BLaER1 (cell line): ENCODE results near the gene VPS39.
A peak's percentile ranks its signal among the peaks of the same experiment; 100 is the strongest.

ENCODE experiments used
- H3K27ac ChIP-seq: shearing (Covaris generic); formaldehyde crosslinking; 2 replicates; pipeline ENCODE4 v1.8.1; 2022
- H3K27me3 ChIP-seq: shearing (Covaris generic); formaldehyde crosslinking; 2 replicates; pipeline ENCODE4 v1.8.1; 2022
- H3K36me3 ChIP-seq: shearing (Covaris generic); formaldehyde crosslinking; 2 replicates; pipeline ENCODE4 v1.8.1; 2022
- H3K4me1 ChIP-seq: shearing (Covaris generic); formaldehyde crosslinking; 2 replicates; pipeline ENCODE4 v1.8.1; 2022
- H3K4me2 ChIP-seq: shearing (Covaris generic); formaldehyde crosslinking; 2 replicates; pipeline ENCODE4 v1.8.1; 2022
- H3K4me3 ChIP-seq: shearing (Covaris generic); formaldehyde crosslinking; 2 replicates; pipeline ENCODE4 v1.8.1; 2022
- H3K9ac ChIP-seq: shearing (Covaris generic); formaldehyde crosslinking; 2 replicates; pipeline ENCODE4 v1.8.1; 2022
- H3K9me3 ChIP-seq: shearing (Covaris generic); formaldehyde crosslinking; 2 replicates; pipeline ENCODE4 v1.8.1; 2022
- H4K20me1 ChIP-seq: shearing (Covaris generic); formaldehyde crosslinking; 2 replicates; pipeline ENCODE4 v1.8.1; 2022
- Cebpa-rat ChIP-seq: shearing (Covaris generic); IDR thresholded peaks from 2 replicates; pipeline ENCODE4 v1.8.1; 2022

The VPS39 gene

GRCh38 chr15:42226648-42227047 lies 18.5 kb upstream of the VPS39 start:
- no peak overlapping the region for H3K27ac ChIP-seq
- no peak overlapping the region for H3K4me2 ChIP-seq
- TF ChIP-seq Cebpa-rat: no peak
- H3K4me1 ChIP-seq: no peaks in the 10 kb centered on the region
- peaks cover 96% of the 10 kb centered on the region for H3K36me3 ChIP-seq
- H3K9me3 ChIP-seq: no peaks in the 10 kb centered on the region
- no peaks in the 10 kb centered on the region for H4K20me1 ChIP-seq
- no peak overlapping the region for H3K9ac ChIP-seq
- no peaks in the 10 kb centered on the region for H3K27me3 ChIP-seq
- no peak overlapping the region for H3K4me3 ChIP-seq

GRCh38 chr15:42220216-42220615 lies 12.1 kb upstream of the VPS39 start:
- TF ChIP-seq Cebpa-rat: no peak
- no peaks in the 10 kb centered on the region for H3K9me3 ChIP-seq
- peaks cover 82% of the 10 kb centered on the region for H3K36me3 ChIP-seq
- no peak overlapping the region for H3K4me3 ChIP-seq
- H3K4me2 ChIP-seq: no peak overlapping the region
- H3K9ac ChIP-seq: no peak overlapping the region
- no peak overlapping the region for H3K27ac ChIP-seq
- H3K27me3 ChIP-seq: no peaks in the 10 kb centered on the region
- peaks cover 11% of the 10 kb centered on the region; the same call in 1 of the 2 replicates for H3K4me1 ChIP-seq
- H4K20me1 ChIP-seq: no peaks in the 10 kb centered on the region

DNA sequence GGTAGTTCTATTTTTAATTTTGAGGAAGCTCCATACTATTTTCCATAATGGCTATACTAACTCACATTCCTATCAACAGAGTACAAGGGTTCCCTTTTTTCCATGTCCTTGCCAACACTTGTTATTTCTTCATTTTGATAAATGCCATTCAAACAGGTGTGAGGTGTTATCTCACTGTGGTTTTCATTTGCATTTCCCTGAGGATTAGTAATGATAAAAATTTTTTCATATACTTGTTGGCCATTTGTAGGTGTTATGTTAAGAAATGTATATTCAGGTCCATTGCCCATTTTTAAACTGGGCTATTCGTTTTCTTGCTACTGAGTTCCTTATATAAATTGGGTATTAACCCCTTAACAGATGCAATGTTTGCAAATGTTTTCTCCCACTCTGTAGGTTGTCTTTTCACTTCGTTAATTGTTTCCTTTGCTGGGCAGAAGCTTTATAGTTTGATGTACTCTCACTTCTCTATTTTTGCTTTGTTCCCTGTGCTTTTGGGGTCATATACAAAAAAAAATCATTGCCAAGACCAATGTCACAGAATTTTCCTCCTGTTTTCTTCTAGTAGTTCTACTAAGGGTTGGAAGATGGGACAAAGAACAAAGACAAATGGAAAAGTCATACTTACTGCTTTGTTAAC lies 11.0 kb upstream of the VPS39 start:
- Histone ChIP-seq H3K4me1 (peaks cover 11% of the 10 kb centered on the region; the same call in 1 of the 2 replicates), H4K20me1 (no peaks in the 10 kb centered on the region; the same call in 1 of the 2 replicates), H3K36me3 (peaks cover 82% of the 10 kb centered on the region), H3K27me3 (no peaks in the 10 kb centered on the region), H3K27ac (no peak overlapping the region), H3K4me3 (no peak overlapping the region), H3K9me3 (no peaks in the 10 kb centered on the region), H3K4me2 (no peak overlapping the region), H3K9ac (no peak overlapping the region)
- no peak for TF ChIP-seq Cebpa-rat

DNA sequence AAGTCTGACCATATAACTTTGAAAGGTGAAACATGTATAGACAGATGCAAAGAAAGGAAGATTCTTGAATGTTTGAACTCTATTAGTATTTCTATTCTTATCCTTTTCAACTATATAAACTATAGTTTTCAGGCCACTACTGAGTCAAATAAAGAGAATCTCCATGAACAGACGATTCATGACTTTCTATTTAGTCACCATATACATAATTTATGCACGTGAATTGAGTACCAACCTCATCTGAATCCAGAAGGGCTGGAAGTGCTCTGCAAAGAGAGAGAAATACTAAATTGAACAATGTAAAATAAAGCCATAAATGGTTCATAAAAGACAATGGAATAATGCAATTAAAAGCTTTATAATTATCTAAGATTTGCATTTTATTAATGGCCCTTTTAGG lies 9.5 kb upstream of the VPS39 start:
- no peak overlapping the region for H3K27ac ChIP-seq
- no peak overlapping the region for H3K4me3 ChIP-seq
- no peaks in the 10 kb centered on the region for H3K9me3 ChIP-seq
- no peaks in the 10 kb centered on the region; the same call in 1 of the 2 replicates for H4K20me1 ChIP-seq
- no peak overlapping the region for H3K9ac ChIP-seq
- no peaks in the 10 kb centered on the region for H3K27me3 ChIP-seq
- H3K36me3 ChIP-seq: peaks cover 81% of the 10 kb centered on the region
- no peak for TF ChIP-seq Cebpa-rat
- H3K4me1 ChIP-seq: peaks cover 11% of the 10 kb centered on the region; the same call in 1 of the 2 replicates
- no peak overlapping the region for H3K4me2 ChIP-seq

DNA sequence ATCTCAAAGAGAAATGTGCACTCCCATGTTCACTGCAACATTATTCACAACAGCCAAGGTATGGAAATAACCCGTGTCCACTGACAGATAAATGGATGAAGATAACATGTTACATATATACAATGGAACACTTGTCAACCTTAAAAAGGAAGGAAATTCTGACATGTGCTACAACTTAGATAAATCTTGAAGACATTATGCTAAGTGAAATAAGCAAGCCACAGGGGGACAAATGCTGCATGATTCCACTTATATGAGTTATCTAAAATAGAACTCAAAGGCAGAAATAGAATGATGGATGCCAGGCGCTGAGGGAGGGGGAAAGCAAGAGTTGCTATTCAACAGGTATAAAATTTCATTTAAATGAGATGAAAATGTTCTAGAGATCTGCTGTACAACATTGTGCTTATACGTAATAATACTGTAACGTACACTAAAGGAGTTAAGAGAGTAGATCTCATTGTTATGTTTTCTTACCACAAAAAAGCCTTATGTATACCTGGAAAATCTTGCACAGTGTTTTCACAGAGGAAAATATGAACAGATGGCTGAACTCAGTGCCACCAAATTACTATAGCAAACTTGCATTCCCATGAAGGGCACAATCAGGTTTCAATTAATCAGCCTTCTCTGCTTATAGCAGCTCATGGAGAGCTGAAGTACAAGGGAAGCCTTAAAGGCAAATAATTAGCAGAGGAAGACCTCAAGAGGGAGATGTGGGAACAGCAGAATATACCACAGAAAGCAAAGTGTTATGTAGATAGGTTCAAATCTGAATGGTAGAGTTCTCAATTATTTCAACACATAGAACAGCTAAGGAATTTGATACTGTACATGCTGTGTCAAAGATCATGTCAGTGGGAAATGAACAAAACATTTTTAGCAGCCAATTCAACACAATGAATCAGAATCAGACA lies 8.1 kb upstream of the VPS39 start:
- H3K9me3 ChIP-seq: no peaks in the 10 kb centered on the region
- no peak for TF ChIP-seq Cebpa-rat

DNA sequence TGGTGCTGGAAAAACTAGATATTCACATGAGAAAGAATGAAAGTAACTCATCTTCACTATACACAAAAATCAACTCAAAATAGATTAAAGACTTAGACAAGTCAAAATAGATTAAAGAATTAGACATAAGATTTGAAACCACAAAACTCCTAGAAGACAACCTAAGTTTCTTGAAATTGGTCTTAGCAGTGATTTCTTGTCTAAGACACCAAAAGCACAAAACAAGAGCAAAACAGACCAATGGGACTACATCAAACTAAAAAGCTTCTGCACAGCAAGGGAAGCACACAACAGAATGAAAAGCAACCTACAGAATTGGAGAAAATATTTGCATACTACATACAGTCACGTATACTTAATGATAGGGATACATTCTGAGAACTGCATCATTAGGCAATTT lies 6.5 kb upstream of the VPS39 start:
- Histone ChIP-seq H3K36me3 (peaks cover 91% of the 10 kb centered on the region), H3K4me1 (peaks cover 10% of the 10 kb centered on the region; the same call in 1 of the 2 replicates)
- no peak for TF ChIP-seq Cebpa-rat

More for the DNA sequence above, 8.1 kb upstream of the VPS39 start:
- Histone ChIP-seq H3K27me3 (no peaks in the 10 kb centered on the region), H3K36me3 (peaks cover 83% of the 10 kb centered on the region), H3K27ac (no peak overlapping the region), H3K9ac (no peak overlapping the region), H3K4me1 (peaks cover 11% of the 10 kb centered on the region; the same call in 1 of the 2 replicates), H4K20me1 (no peaks in the 10 kb centered on the region; the same call in 1 of the 2 replicates), H3K4me3 (no peak overlapping the region), H3K4me2 (no peak overlapping the region)

GRCh38 chr15:42213511-42213910 lies 5.4 kb upstream of the VPS39 start:
- no peaks in the 10 kb centered on the region; the same call in 1 of the 2 replicates for H4K20me1 ChIP-seq
- H3K27ac ChIP-seq: no peak overlapping the region
- H3K36me3 ChIP-seq: peaks cover 90% of the 10 kb centered on the region
- H3K4me3 ChIP-seq: no peak overlapping the region
- H3K9me3 ChIP-seq: no peaks in the 10 kb centered on the region
- no peak overlapping the region for H3K4me2 ChIP-seq
- no peaks in the 10 kb centered on the region for H3K27me3 ChIP-seq
- H3K9ac ChIP-seq: no peak overlapping the region
- peaks cover 3% of the 10 kb centered on the region for H3K4me1 ChIP-seq
- TF ChIP-seq Cebpa-rat: no peak

More for the DNA sequence above, 6.5 kb upstream of the VPS39 start:
- no peak overlapping the region for H3K4me3 ChIP-seq
- H3K9me3 ChIP-seq: no peaks in the 10 kb centered on the region
- H3K27me3 ChIP-seq: no peaks in the 10 kb centered on the region
- no peak overlapping the region for H3K27ac ChIP-seq
- H3K9ac ChIP-seq: no peak overlapping the region
- H3K4me2 ChIP-seq: no peak overlapping the region
- no peaks in the 10 kb centered on the region; the same call in 1 of the 2 replicates for H4K20me1 ChIP-seq

DNA sequence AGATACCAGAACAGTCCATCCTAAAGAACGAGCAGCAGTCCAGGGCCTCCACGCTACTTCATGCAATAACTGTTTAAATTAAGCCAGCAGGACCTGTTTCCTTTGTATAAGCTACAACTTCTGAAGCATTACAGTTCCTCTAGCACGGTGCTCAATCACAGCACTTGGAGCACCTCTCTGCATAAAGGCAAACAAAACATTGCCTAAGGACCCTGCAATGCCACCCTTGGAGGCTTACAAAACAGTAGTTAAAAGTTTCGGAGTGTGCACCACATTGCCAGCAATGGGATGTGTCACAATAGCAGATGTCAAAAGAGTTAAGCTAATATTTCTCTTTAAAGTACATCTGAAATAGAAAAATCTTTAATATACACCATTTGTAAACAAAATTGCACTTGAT lies 2.6 kb upstream of the VPS39 start:
- Histone ChIP-seq H4K20me1 (no peaks in the 10 kb centered on the region; the same call in 1 of the 2 replicates), H3K4me3 (no peak overlapping the region), H3K4me2 (no peak overlapping the region), H3K9me3 (no peaks in the 10 kb centered on the region), H3K4me1 (peaks cover 23% of the 10 kb centered on the region), H3K9ac (no peak overlapping the region), H3K27me3 (no peaks in the 10 kb centered on the region), H3K27ac (no peak overlapping the region), H3K36me3 (peaks cover 66% of the 10 kb centered on the region)
- no peak for TF ChIP-seq Cebpa-rat

- Histone ChIP-seq H3K9me3 (no peaks in the 10 kb centered on the region), H4K20me1 (peaks cover 11% of the 10 kb centered on the region; the same call in 1 of the 2 replicates), H3K9ac (no peak overlapping the region), H3K27ac (no peak overlapping the region), H3K4me1 (peaks cover 23% of the 10 kb centered on the region), H3K36me3 (peaks cover 48% of the 10 kb centered on the region), H3K27me3 (no peaks in the 10 kb centered on the region), H3K4me3 (no peak overlapping the region), H3K4me2 (peak overlapping the region; percentile 89)
- TF ChIP-seq Cebpa-rat: no peak
These were observed 1.7 kb downstream of the VPS39 start for GRCh38 chr15:42206406-42206805.

- Histone ChIP-seq H3K27ac (no peak overlapping the region), H3K4me2 (no peak overlapping the region), H3K9ac (no peak overlapping the region), H3K9me3 (no peaks in the 10 kb centered on the region), H3K27me3 (no peaks in the 10 kb centered on the region), H3K36me3 (peaks cover 45% of the 10 kb centered on the region), H3K4me3 (no peak overlapping the region), H4K20me1 (peaks cover 29% of the 10 kb centered on the region; the same call in 1 of the 2 replicates), H3K4me1 (peaks cover 23% of the 10 kb centered on the region)
- TF ChIP-seq Cebpa-rat: no peak
These were observed 4.2 kb downstream of the VPS39 start for GRCh38 chr15:42203891-42204290.
